Thymus (tissue), 11 donors: ENCODE results near the gene SLC39A11. TPM values are rescaled to one million over a fixed set of nuclear protein-coding genes. Genes with fewer than 3 reads are reported as not detected.

Experiments used
- DNase-seq, 9 donors: peaks; one replicate each; pipeline ENCODE4 v3.0.0-alpha.2; 2013; ENCODE audit warnings: low spot score in 9 of 9, low read depth in 6 of 9, missing footprints in 1 of 9
- H3K27ac ChIP-seq, 2 donors: one replicate each; pipeline ENCODE4 v1.5.1; 2013; ENCODE audit warnings: control low read depth in 1 of 2, low read depth in 1 of 2, low read length in 1 of 2, mild to moderate bottlenecking in 1 of 2, moderate library complexity in 1 of 2
- H3K27me3 ChIP-seq, 2 donors: one replicate each; pipeline ENCODE4 v1.5.1; 2013; ENCODE audit warnings: low read length in 1 of 2; ENCODE audit not compliant: control insufficient read depth in 2 of 2, insufficient read depth in 1 of 2
- H3K36me3 ChIP-seq, 2 donors: one replicate each; pipeline ENCODE4 v1.5.1; 2013; ENCODE audit warnings: low read length in 1 of 2, mild to moderate bottlenecking in 1 of 2, moderate library complexity in 1 of 2; ENCODE audit not compliant: control insufficient read depth in 2 of 2, insufficient read depth in 2 of 2
- H3K4me1 ChIP-seq, 2 donors: one replicate each; pipeline ENCODE4 v1.5.1; 2013; ENCODE audit warnings: low read length in 2 of 2; ENCODE audit not compliant: control insufficient read depth in 2 of 2, insufficient read depth in 2 of 2
- H3K4me3 ChIP-seq, 2 donors: one replicate each; pipeline ENCODE4 v1.5.1; 2013; ENCODE audit warnings: low read length in 2 of 2, control low read depth in 1 of 2, mild to moderate bottlenecking in 1 of 2
- H3K9me3 ChIP-seq, 2 donors: one replicate each; pipeline ENCODE4 v1.5.1; 2013; ENCODE audit warnings: low read length in 1 of 2, mild to moderate bottlenecking in 1 of 2; ENCODE audit not compliant: control insufficient read depth in 2 of 2, insufficient read depth in 1 of 2
- WGBS: extraction: QIAGEN DNeasy Blood & Tissue Kit; methylation state at CpG from one replicate; pipeline ENCODE4 v1.1.7; 2013; 5-methylcytosine and 5-hydroxymethylcytosine counted together
- polyA plus RNA-seq: library from polyadenylated mRNA; stranded (reverse); fragments of 200-250 nt; gene quantifications from one replicate; pipeline ENCODE4 v1.2.3, GENCODE V29; 2013
- total RNA-seq: library from RNA; stranded (reverse); fragments of 120-200 nt; gene quantifications from one replicate; pipeline ENCODE4 v1.2.4, GENCODE V29; 2013
- donor health status: healthy.

Gene SLC39A11
- total and polyA plus RNA-seq, 2 donors: 7.4 to 8.7 TPM

GRCh38 chr17:72876413-72876812 is 216.1 kb downstream of the SLC39A11 start:
- H3K9me3 ChIP-seq: peaks cover 0 to 15% of the 10 kb centered on the region in 2 donors
- WGBS: 95% methylated on average over 1 of the region's 1 CpG
- no peak overlapping the region for H3K27ac ChIP-seq
- no peak overlapping the region for H3K4me3 ChIP-seq
- DNase-seq: no peak
- no peaks in the 10 kb centered on the region for H3K27me3 ChIP-seq
- H3K36me3 ChIP-seq: no peaks in the 10 kb centered on the region
- no peaks in the 10 kb centered on the region for H3K4me1 ChIP-seq

- WGBS: 79% methylated on average over 5 of the region's 5 CpGs
- Histone ChIP-seq H3K4me3 (no peak overlapping the region), H3K9me3 (peaks cover 0 to 15% of the 10 kb centered on the region in 2 donors), H3K27ac (no peak overlapping the region), H3K36me3 (no peaks in the 10 kb centered on the region), H3K27me3 (no peaks in the 10 kb centered on the region), H3K4me1 (no peaks in the 10 kb centered on the region)
- DNase-seq: no peak
These were observed 217.1 kb downstream of the SLC39A11 start for GRCh38 chr17:72875361-72875760.

- H3K36me3 ChIP-seq: no peaks in the 10 kb centered on the region
- H3K27ac ChIP-seq: no peak overlapping the region
- no peaks in the 10 kb centered on the region for H3K4me1 ChIP-seq
- no peaks in the 10 kb centered on the region for H3K27me3 ChIP-seq
- WGBS: 96% methylated on average over 9 of the region's 9 CpGs
- no peak for DNase-seq
- H3K9me3 ChIP-seq: peaks cover 0 to 4% of the 10 kb centered on the region in 2 donors
- no peak overlapping the region for H3K4me3 ChIP-seq
These were observed 220.1 kb downstream of the SLC39A11 start for GRCh38 chr17:72872396-72872795.

- WGBS: 99% methylated on average over 6 of the region's 6 CpGs
- H3K4me1 ChIP-seq: no peaks in the 10 kb centered on the region
- no peaks in the 10 kb centered on the region for H3K36me3 ChIP-seq
- H3K9me3 ChIP-seq: no peaks in the 10 kb centered on the region
- H3K4me3 ChIP-seq: no peak overlapping the region
- no peak overlapping the region for H3K27ac ChIP-seq
- no peak for DNase-seq
- H3K27me3 ChIP-seq: no peaks in the 10 kb centered on the region
These were observed 222.0 kb downstream of the SLC39A11 start for GRCh38 chr17:72870367-72870985.

GRCh38 chr17:72869630-72870029 is 222.9 kb downstream of the SLC39A11 start:
- H3K36me3 ChIP-seq: no peaks in the 10 kb centered on the region
- H3K27ac ChIP-seq: no peak overlapping the region
- H3K4me1 ChIP-seq: no peaks in the 10 kb centered on the region
- DNase-seq: no peak
- H3K4me3 ChIP-seq: no peak overlapping the region
- H3K9me3 ChIP-seq: no peaks in the 10 kb centered on the region
- no peaks in the 10 kb centered on the region for H3K27me3 ChIP-seq
- 99% methylated on average over 7 of the region's 7 CpGs for WGBS

- no peaks in the 10 kb centered on the region for H3K36me3 ChIP-seq
- no peak for DNase-seq
- H3K27me3 ChIP-seq: no peaks in the 10 kb centered on the region
- no peak overlapping the region for H3K27ac ChIP-seq
- WGBS: 98% methylated on average over 8 of the region's 8 CpGs
- H3K9me3 ChIP-seq: no peaks in the 10 kb centered on the region
- H3K4me1 ChIP-seq: no peaks in the 10 kb centered on the region
- no peak overlapping the region for H3K4me3 ChIP-seq
These were observed 226.5 kb downstream of the SLC39A11 start for GRCh38 chr17:72865954-72866353.

GRCh38 chr17:72863526-72864211 is 228.8 kb downstream of the SLC39A11 start:
- no peaks in the 10 kb centered on the region for H3K27me3 ChIP-seq
- H3K36me3 ChIP-seq: no peaks in the 10 kb centered on the region
- no peak overlapping the region for H3K27ac ChIP-seq
- H3K4me1 ChIP-seq: no peaks in the 10 kb centered on the region
- H3K9me3 ChIP-seq: no peaks in the 10 kb centered on the region
- H3K4me3 ChIP-seq: no peak overlapping the region
- WGBS: 97% methylated on average over 11 of the region's 11 CpGs
- no peak for DNase-seq

- Histone ChIP-seq H3K9me3 (no peaks in the 10 kb centered on the region), H3K36me3 (no peaks in the 10 kb centered on the region), H3K4me1 (no peaks in the 10 kb centered on the region), H3K27ac (no peak overlapping the region), H3K4me3 (no peak overlapping the region), H3K27me3 (no peaks in the 10 kb centered on the region)
- DNase-seq: no peak
- 91% methylated on average over 7 of the region's 7 CpGs for WGBS
These were observed 230.1 kb downstream of the SLC39A11 start for GRCh38 chr17:72862276-72862999.

GRCh38 chr17:72861811-72862210 is 230.7 kb downstream of the SLC39A11 start:
- Histone ChIP-seq H3K9me3 (no peaks in the 10 kb centered on the region), H3K27ac (no peak overlapping the region), H3K4me3 (no peak overlapping the region), H3K27me3 (no peaks in the 10 kb centered on the region), H3K36me3 (no peaks in the 10 kb centered on the region), H3K4me1 (no peaks in the 10 kb centered on the region)
- no peak for DNase-seq
